ENCODE results near the gene WDR5.

WDR5 gene

GRCh38 chr9:134192311-134192950 is 56.5 kb downstream of the WDR5 start:
- no peak for TF ChIP-seq CTCF (conservative IDR thresholded peaks at IDR 0.05; ENCODE audit: control insufficient read depth, insufficient read depth, low read depth, low read length)
- no peak overlapping the region for H3K4me3 ChIP-seq (ENCODE audit: control insufficient read depth, low read depth, low read length)

GRCh38 chr9:134192951-134193731 is 57.3 kb downstream of the WDR5 start:
- no peak overlapping the region for H3K4me3 ChIP-seq (ENCODE audit: control insufficient read depth, low read depth, low read length)
- DNase-seq (ENCODE audit: low read depth) = no peak
- TF ChIP-seq CTCF (conservative IDR thresholded peaks at IDR 0.05; ENCODE audit: control insufficient read depth, insufficient read depth, low read depth, low read length) = no peak

More at GRCh38 chr9:134192311-134192950, 56.5 kb downstream of the WDR5 start:
- no peak for DNase-seq (ENCODE audit: low read depth)

GRCh38 chr9:134193912-134194535 is 58.1 kb downstream of the WDR5 start:
- no peak overlapping the region for H3K4me3 ChIP-seq (ENCODE audit: control insufficient read depth, low read depth, low read length)
- no peak for DNase-seq (ENCODE audit: low read depth)
- no peak for TF ChIP-seq CTCF (conservative IDR thresholded peaks at IDR 0.05; ENCODE audit: control insufficient read depth, insufficient read depth, low read depth, low read length)

- no peak for DNase-seq (ENCODE audit: low read depth)
- no peak for TF ChIP-seq CTCF (conservative IDR thresholded peaks at IDR 0.05; ENCODE audit: control insufficient read depth, insufficient read depth, low read depth, low read length)
- H3K4me3 ChIP-seq (ENCODE audit: control insufficient read depth, low read depth, low read length) = no peak overlapping the region
Measured at GRCh38 chr9:134195558-134195957, 59.7 kb downstream of the WDR5 start.

- no peak overlapping the region for H3K4me3 ChIP-seq (ENCODE audit: control insufficient read depth, low read depth, low read length)
- TF ChIP-seq CTCF (conservative IDR thresholded peaks at IDR 0.05; ENCODE audit: control insufficient read depth, insufficient read depth, low read depth, low read length) = no peak
- no peak for DNase-seq (ENCODE audit: low read depth)
Measured at GRCh38 chr9:134196911-134197310, 61.0 kb downstream of the WDR5 start.

- TF ChIP-seq CTCF (conservative IDR thresholded peaks at IDR 0.05; ENCODE audit: control insufficient read depth, insufficient read depth, low read depth, low read length) = no peak
- no peak overlapping the region for H3K4me3 ChIP-seq (ENCODE audit: control insufficient read depth, low read depth, low read length)
- no peak for DNase-seq (ENCODE audit: low read depth)
Measured at GRCh38 chr9:134198791-134199190, 62.9 kb downstream of the WDR5 start.

Data from fibroblast of mammary gland (primary cell).